Stimulated activated CD8-positive, alpha-beta memory T cell treated with anti-CD3 and anti-CD28 coated beads, Interleukin-2, amount 100 ng/mL, for 1 hour (primary cell): Measurements from ENCODE around the gene SERTAD3.
A peak's percentile ranks its signal among the peaks of the same experiment; 100 is the strongest.
"Not testable (repeated sequence)": the region's sequence is repeated elsewhere in the genome, so short reads cannot be mapped to it uniquely, and the experiment has no call there.

ENCODE experiments used
- DNase-seq, 2 donors: peaks; one replicate each; pipeline ENCODE4 v3.0.0-alpha.2; 2020; ENCODE audit warnings: low read depth in 2 of 2

SERTAD3 gene

GRCh38 chr19:40444000-40444824 is at the start of gene SERTAD3:
Gene SERTAD3, minus strand, starts transcription at chr19:40444335. Its CDS starts 2,255 bp downstream, at chr19:40442080.
- DNase-seq, result peak; percentile 92 to 94

DNA sequence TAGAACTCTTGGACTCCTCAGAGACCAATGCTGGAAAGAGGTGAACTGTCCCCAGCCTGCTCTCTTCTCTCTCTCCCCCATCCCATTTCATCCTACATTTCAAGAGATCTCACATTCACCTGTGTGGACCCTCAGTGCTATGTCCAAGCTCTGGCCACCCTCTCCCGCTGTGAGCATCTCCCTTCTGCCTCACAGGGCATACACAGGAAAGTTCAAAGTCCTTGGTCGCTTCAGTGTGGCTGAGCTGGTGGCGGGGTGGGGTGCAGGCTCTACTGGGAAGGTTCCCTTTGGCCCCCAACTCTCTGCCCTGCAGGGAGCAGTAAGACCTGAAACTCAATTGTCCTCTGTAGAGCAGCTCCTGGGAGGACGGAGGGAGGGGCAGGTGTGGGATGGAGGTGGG is 49.6 kb upstream of the SERTAD3 start:
- no peak for DNase-seq

DNA sequence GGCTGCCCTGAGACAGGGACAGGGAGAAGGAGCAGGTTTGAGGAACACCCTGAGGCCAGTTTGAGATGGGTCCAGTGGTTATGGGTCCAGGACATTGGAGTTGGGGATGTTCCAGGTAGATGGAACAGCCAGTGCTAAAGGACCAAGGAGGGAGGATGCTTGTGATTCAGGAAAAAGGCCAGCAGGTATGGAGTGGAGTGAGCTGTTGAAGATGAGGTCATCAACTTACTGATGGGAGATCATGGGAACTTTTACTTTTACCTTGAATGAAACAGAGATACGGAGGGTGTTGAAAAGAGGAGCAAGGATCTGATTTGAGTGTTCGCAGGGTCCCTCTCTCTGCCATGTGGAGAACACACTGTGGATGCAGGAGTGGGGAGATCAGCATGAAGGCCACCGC is 48.1 kb upstream of the SERTAD3 start:
- no peak for DNase-seq

GRCh38 chr19:40489882-40490230 is 45.7 kb upstream of the SERTAD3 start:
- no peak for DNase-seq

DNA sequence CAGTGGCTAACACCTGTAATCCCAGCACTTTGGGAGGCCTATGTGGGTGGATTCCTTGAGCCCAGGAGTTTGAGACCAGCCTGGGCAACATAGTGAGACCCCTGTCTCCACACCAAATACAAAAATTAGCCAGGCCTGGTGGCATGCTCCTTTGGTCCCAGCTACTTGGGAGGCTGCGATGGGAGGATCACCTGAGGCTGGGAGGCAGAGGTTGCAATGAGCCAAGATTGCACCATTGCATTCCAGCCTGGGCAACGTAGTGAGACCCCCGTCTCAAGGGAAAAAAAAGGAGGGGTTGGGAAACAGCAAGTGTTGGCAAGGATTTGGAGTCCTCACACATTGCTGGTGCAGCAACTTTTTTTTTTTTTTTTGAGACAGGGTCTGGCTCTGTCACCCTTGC is 41.9 kb upstream of the SERTAD3 start:
- no peak for DNase-seq

DNA sequence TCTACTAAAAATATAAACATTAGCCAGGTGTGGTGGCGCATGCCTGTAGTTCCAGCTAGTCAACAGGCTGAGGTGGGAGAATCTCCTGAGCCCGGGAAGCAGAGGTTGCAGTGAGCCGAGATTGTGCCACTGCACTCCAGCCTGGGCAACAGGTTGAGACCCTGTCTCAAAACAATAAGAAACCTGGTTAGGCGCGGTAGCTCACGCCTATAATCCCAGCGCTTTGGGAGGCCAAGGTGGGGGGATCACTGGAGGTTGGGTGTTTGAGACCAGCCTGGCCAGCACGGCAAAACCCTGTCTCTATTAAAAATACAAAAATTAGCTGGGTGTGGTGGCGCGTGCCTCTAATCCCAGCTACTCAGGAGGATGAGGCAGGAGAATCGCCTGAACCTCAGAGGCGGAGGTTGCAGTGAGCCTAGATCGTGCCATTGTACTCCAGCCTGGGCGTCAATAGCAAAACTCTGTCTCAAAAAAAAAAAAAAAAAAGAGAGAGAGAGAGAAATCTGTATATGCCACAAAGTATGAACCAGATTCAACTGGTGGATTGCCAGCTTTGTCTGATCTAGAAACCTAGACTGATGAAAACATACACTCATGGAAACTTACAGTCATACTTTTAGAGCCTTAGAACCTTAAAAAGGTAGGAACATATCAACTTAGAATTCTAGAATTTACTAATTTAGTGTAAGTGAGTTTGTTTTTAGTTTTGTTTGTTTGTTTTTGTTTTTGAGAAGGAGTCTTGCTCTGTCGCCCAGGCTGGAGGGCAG is 31.9 kb upstream of the SERTAD3 start:
- DNase-seq, result not testable (repeated sequence)

- no peak for DNase-seq
Observed at GRCh38 chr19:40474737-40475136, 30.6 kb upstream of the SERTAD3 start.

GRCh38 chr19:40472516-40472915 is 28.4 kb upstream of the SERTAD3 start:
- DNase-seq, result no peak

DNA sequence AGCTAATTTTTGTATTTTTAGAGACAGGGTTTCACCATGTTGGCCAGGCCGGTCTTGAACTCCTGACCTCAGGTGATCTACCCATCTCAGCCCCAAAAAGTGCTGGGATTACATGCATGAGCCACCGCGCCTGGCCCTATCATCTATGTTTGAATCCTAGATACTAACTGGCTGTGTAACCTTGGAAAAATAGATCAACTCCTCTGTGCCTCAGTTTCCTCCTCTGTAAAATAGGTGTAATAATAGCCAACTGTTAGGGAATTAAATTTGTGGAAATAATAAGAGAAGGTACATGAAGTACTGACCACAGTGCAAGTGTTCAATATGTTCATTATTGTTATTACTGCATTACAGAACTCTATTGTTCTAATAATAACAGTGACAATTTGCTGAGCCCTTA is 27.0 kb upstream of the SERTAD3 start:
- DNase-seq, result no peak

GRCh38 chr19:40469011-40469410 is 24.9 kb upstream of the SERTAD3 start:
- no peak for DNase-seq

DNA sequence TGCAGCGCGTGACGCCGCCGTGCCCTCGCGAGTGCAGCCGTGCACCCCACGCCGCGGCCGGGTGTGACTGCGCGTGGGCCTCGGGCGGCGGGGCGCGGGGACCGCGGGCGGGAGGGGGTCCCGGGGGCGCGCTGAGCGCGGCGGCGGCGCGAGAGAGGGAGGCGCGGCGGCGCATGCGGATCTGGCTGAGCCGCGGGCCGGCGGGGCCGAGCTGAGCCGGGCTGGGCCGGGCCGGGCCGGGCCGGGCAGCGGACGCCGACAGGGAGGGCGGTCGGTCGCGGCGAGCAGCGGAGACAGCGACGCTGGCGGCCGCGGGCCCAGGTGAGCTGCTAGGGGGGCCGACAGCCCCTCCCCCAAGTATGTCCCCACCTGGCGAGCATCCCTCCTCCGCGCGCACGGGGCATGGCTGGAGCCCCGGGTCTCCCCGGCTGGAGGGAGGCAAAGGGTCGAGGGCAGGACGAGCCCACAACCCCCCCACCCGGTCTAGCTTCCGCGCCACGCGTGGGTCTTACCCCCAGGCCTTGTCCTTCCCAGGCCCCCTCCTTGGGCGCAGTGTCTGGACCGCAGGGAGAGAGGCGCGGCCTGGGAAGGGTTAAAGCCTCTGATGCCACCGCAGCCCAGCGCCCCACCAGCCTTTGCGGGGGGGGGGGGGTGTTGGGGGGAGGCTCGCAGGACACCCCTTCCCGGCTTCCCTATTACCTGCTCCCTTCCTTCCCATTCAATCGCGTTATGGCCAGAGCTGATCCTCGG is 23.0 kb upstream of the SERTAD3 start, which contains the start of gene SPTBN4:
TSS of gene SPTBN4 (plus strand) at position 17 of the 750 bp plus-strand sequence. CDS start 5,621 bp downstream, outside the sequence.
- DNase-seq, result no peak

DNA sequence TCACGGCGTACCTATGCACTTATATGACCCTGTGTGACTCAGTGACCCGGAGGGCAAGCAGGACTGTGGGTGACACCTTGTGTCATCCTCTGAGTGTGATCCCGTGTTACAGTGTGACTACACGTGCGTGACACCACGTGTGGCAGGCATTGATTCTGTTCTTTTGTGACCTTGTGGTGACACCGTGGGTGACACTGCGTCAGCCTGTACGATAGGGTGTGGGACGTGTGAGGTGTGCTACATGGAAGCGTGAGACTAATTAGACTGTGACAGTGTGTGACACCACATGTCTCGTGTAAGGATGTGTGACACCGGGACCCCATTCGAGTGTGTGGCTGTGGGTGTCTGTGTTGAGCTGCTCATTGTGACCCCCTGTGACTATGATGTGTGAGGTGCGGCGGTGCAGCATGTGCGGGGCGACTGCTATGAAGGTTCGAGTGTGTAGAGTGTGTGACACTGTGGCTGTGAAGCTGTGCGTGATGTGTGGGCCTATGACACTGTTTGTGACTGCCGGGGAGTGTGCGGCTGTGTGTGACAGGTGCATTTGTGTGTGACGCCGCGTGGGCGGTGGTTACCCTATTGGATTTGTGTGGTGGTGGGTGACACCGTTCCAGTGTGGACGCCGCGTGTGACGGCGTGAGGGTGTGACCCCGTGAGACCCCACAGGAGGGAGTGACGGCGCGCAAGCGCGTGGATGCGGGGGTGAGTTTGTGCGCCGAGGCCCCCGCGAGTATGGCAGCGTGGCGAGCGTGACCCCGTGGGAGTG is 22.3 kb upstream of the SERTAD3 start:
- DNase-seq, result peak; percentile 47 to 49

- DNase-seq, result peak; percentile 98 to 99
Observed at GRCh38 chr19:40465557-40466218, 21.6 kb upstream of the SERTAD3 start, which contains the start of gene BLVRB. Gene BLVRB, minus strand, starts transcription at chr19:40465745. Its CDS starts 57 bp downstream, at chr19:40465688.

DNA sequence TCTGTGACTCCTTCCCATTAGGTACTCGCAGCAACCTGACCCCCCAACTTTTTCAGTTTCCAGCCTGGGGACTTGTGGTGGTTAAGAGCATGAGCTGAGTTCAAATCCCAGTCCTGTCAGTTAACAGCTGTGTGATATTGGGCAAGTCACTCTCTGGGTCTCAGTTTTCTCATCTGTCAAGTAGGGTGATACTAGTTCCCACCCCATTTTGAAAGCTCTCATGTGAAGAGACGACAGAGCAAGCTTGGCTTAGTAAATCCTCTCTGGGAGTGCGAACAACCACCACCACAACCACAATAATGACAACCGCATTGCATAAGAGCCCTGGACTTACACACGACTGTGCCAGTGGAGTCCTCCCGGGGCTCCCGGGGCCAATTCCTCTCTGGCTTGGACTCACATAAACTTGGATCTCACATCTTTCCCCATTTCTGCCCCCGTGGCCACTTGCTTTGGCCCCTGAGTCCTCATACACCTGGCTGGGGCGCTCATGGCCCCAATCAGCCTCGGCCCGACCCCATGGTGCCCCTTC is 21.0 kb upstream of the SERTAD3 start:
- DNase-seq, result peak in 1 of 2 donors; percentile 8

DNA sequence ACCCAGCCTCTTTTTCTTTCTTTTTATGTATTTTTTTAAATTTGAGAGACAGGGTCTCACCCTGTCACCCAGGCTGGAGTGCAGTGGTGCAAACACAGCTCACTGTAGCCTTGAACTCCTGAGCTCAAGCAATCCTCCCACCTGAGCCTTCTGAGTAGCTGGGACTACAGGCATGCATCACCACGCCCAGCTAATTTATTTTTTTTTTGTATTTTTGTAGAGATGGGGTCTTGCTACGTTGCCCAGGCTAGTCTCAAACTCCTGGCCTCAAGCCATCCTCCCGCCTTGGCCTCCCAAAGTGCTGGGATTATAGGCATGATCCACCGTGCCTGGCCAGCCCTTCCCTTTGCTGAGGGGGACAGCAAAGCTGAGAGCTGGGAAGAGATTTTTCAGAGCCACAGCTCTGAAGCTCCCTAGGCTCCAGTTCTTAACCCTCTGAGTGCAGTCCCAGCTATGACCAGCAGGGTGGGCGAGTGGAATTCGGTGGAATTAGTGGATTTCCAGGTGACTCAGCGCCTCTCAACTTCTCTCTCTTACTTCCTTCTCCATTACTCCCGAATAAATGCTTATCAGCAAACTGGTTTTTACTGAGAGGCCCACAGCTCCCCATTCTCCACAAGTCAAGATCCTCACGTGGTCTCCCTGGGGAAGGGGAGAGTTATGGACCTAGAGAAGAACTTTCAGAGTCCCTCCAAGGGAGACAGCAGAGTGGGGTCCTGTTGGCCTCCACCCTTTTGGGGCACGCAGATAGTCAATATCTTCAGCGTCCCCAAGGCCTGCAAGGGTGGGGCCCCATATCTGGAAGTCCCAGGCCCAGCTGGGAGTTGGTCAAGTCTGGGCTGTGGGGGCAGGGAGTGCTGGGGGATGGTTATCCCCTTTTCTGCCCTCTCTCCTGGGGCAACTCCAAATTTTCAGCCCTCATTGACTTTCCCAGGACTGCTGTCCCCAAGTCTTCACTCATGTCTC is 20.2 kb upstream of the SERTAD3 start:
- DNase-seq, result peak; percentile 45 to 56

DNA sequence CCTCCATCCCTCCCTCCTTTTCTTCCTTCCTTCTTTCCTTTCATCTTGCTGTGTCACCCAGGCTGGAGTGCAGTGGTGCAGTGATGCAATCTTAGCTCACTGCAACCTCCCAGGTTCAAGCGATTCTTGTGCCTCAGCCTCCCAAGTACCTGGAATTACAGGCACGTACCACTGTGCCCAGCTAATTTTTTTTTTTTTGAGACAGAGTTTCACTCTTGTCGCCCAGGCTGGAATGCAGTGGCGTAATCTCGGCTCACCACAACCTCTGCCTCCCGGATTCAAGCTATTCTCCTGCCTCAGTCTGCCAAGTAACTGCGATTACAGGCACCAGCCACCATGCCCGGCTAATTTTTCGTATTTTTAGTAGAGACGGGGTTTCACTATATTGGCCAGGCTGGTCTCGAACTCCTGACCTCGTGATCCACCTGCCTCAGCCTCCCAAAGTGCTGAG is 19.5 kb upstream of the SERTAD3 start:
- DNase-seq, result not testable (repeated sequence)

DNA sequence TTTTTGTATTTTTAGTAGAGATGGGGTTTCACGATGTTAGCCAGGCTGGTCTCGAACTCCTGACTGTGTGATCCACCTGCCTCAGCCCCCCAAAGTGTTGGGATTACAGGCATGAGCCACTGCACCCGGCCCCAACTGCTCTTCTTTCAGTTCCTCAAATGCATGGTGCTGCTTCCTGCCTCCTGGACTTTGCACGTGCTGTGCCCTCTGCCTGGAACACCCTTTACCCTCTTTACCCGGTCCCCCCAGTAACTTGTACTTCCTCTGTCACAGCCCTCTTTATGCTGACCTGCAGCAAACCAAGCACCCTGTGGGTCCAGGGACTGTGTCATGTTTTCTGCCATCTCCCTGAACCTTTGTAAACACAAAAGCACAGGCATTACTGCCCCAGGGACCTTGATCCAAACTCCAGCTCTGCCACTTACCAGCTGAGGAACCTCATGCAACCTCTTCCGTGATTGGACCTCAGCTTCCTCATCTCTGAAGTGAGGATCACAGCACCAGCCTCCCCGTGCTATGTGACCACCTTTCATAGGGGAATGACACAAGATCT is 17.6 kb upstream of the SERTAD3 start:
- DNase-seq, result no peak

DNA sequence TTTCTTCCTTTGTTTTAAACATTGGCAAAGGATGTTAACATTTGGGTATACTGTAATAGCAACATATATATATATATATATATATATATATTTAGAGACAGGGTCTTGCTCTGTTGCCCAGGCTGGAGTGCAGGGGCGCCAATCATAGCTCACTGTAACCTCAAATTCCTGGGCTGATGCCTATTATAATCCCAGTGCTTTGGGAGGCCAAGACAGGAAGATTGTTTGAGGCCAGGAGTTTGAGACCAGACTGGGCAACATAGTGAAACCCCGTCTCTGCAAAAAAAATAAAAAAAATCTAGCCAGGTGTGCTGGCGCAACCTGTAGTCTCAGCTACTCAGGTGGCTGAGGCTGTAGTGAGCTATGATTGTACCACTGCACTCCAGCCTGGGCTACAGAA is 16.1 kb upstream of the SERTAD3 start:
- DNase-seq, result no peak

DNA sequence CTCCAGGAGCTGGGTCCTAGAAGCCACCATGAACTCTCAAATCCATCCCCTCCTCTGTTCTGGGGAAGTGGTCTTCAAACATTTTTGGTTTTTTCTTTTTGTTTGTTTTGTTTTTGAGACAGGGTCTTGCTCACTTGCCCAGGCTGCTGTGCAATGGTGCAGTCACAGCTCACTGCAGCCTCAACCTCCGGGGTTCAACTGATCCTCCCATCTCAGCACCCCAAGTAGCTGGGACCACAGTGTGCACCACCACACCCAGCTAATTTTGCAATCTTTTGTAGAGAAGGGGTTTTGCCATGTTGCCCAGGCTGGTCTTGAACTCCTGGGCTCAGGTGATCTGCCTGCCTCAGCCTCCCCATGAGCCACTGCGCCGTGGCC is 14.5 kb upstream of the SERTAD3 start:
- no peak for DNase-seq
